Measurements from ENCODE around the gene DCAF6.

DNA sequence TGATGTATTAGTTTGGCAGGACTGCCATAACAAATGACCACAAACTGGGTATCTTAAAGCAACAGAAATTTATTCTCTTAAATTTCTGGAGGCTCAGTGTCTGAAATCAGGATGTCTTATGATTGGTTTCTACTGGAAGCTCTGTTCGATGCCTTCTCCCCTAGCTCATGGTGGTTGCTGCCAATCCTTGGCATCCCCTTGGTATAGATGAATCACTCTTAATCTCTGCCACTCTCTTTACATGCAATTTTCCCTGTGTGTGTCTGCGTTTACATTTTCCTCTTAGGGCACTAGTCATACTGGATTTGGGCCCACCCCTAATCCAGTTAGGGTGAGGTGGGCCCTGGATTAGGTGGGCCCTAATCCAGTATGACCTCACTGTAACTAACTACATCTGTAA is 55.1 kb downstream of the DCAF6 start:
- TF ChIP-seq, protein P1, sequence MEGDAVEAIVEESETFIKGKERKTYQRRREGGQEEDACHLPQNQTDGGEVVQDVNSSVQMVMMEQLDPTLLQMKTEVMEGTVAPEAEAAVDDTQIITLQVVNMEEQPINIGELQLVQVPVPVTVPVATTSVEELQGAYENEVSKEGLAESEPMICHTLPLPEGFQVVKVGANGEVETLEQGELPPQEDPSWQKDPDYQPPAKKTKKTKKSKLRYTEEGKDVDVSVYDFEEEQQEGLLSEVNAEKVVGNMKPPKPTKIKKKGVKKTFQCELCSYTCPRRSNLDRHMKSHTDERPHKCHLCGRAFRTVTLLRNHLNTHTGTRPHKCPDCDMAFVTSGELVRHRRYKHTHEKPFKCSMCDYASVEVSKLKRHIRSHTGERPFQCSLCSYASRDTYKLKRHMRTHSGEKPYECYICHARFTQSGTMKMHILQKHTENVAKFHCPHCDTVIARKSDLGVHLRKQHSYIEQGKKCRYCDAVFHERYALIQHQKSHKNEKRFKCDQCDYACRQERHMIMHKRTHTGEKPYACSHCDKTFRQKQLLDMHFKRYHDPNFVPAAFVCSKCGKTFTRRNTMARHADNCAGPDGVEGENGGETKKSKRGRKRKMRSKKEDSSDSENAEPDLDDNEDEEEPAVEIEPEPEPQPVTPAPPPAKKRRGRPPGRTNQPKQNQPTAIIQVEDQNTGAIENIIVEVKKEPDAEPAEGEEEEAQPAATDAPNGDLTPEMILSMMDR (IDR thresholded peaks at IDR 0.05; ENCODE audit: low read length): no peak
- no peak for TF ChIP-seq EZH2 (IDR thresholded peaks at IDR 0.05; ENCODE audit: borderline replicate concordance, low read length)
